Raji (cell line): Measurements from ENCODE around the gene ACAT2.

ENCODE experiments used
- POLR2A ChIP-seq: IDR thresholded peaks from 2 replicates; pipeline ENCODE4 v1.6.1; 2011; ENCODE audit warnings: low read depth, low read length, control low read depth; ENCODE audit not compliant: insufficient read depth

ACAT2 gene

DNA sequence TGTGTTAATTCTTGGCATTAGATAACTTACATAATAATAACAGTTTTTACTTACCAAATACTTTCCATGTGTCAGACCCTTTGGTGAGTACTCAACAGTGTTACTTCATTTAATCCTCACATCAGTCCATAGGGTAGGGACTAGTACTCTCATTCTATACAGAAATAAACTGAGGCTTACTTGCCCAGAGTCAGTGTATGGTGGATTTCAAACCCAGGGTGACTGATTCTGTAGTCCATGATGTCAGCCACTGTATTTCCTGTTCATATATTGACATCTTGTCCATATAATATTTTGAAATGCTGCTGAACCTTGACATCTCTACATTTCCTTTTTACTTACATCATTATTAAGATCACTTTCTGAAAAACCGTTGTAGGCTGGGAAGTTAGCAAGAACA is 35.7 kb downstream of the ACAT2 start:
- TF ChIP-seq POLR2A, result no peak

- TF ChIP-seq POLR2A, result no peak
These were observed 38.5 kb downstream of the ACAT2 start, which contains the start of gene PNLDC1 for GRCh38 chr6:159800141-159800865. TSS of gene PNLDC1 (plus strand) at chr6:159800276. CDS start at chr6:159800308, 32 bp downstream.

DNA sequence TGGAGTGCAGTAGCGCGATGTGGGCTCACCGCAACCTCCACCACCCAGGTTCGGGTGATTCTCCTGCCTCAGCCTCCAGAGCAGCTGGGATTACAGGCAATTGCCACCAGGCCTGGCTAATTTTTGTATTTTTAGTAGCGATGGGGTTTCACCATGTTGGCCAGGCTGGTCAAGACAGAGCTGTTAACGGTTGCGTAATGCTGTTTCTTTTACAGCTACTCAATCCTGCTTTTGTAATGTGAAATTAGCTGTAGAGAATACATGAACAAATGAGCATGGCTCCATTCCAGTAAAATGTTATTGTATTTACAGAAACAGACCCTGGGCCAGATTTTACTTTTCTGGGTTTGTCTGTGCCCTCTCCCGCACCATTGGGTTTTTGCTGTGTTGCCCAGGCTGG is 40.1 kb downstream of the ACAT2 start:
- TF ChIP-seq POLR2A, result no peak

DNA sequence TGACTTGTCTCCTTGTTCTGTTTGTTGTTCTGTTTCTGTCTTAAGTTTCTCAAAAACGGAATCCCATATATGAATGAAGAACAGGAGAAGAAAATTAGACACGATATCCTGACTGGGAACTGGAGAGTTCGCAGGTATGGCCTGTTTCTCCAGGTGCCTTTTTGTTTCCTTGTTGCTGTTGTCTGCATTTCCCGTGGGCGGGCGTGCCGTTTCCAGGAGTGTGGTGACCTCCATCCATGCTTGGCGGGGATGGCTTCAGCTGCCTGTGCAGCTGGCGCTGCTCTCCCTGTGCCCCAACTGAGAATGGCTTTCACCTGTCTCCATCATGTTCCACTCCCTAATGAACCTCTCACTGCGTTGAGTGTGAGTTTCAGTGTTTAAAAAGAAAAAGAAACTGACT is 42.7 kb downstream of the ACAT2 start:
- no peak for TF ChIP-seq POLR2A

GRCh38 chr6:159805440-159806020 is 43.7 kb downstream of the ACAT2 start:
- TF ChIP-seq POLR2A, result no peak

- TF ChIP-seq POLR2A, result no peak
These were observed 44.2 kb downstream of the ACAT2 start for GRCh38 chr6:159806021-159806458.

DNA sequence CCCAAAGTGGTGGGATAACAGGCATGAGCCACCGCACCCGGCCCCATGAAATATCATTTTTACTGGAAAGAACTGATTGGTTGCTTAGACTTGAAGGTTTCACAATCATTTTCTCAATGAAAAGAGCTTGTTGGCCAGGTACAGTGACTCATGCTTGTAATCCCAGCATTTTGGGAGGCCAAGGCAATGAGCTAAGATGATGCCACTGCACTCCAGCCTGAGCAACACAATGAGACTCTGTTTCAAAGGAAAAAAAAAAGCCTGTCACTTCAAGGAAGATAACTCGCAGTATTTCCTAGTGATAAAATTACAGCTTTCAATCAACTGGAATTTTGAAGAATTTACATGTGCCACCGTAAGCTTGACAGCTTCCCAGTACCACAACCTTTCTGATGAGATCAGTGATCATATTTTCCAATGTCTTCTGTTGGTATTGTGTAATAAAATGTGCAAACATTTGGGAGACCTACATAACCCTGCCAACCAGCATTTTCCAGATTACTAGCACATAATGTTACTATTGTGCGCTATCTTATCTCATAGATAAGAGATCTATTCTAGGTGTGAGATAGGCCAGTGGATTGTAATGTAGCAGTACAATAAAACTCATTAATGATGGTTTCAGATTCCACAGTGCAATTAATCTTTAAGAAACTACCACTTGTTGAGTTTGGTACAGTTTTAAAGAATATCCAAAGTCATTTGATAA is 45.5 kb downstream of the ACAT2 start:
- TF ChIP-seq POLR2A, result no peak

DNA sequence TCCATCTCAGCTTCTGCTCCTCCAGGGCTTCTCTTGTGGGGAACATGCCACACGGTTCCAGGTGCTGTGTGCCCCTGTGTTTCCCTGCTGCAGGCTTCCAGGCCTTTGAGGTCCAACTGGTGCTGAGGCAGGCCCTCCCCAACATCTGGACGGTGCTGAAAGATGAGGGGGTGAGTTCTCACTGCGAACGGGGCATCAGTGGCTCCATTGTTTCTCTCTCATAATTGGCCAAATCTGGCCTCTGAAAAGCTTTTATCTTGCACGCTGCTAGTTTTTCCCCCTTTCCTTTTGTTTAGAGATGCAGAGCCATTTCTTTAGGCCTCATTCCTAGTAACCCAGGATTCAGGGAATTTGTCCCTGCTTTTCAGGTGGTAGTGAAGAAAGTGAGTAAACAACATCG is 46.8 kb downstream of the ACAT2 start:
- no peak for TF ChIP-seq POLR2A

DNA sequence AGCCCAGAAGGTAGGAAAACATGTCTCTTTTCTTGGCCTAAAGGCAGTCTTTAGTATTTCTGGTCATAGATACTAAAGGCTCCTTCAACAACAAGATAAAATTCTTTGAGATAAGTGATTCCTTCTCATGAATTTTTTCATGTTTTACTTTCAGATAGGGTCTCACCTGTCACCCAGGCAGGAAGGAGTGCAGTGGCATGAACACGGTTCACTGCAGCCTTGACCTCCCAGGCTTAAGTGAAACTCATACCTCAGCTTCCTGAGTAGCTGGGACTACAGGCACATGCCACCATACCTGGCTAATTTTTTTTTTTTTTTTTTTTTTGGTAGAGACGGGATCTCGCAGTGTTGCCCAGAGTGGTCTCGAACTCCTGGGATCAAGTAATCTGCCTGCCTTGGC is 47.3 kb downstream of the ACAT2 start:
- TF ChIP-seq POLR2A, result no peak

DNA sequence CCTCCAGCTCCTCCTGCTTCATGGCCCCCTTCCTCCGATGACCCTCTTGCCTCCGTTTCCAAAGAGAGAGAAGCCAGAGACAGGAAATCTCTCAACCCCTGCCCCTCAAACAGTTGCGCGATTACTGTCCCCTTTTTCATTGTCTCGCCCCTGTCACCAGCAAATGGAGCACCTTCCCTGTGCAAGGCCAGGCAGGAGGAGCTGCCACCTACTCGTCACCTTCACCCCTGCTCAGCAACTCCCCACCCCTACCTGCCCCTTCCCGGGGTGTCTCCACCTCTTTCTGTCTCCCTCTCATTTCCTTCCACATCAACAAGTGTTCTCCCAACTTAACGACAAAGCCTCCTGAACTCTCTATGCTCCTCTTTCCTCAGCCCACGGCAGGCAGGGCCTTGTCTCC is 51.9 kb downstream of the ACAT2 start:
- TF ChIP-seq POLR2A, result no peak

DNA sequence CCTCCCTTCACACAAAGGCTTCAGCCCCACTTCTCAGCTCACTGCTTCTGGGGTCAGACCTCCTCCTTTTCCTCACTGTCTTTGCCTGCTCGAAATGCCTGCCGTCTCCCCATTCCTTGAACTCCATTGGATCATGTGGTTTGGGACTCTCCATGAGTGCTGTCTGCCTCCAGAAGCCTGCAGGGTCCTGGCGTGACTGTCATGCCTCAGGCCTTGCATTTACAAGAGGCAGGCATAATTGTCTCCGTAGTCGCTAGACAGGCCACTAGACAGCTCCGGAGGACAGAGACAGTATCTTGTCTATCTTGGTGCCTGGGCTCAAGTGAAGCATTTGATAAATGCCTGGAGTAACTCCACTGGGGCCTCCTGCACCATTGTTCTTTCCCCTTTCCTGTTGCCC is 53.6 kb downstream of the ACAT2 start:
- TF ChIP-seq POLR2A, result no peak

GRCh38 chr6:159817951-159818739 is 56.3 kb downstream of the ACAT2 start:
- no peak for TF ChIP-seq POLR2A

DNA sequence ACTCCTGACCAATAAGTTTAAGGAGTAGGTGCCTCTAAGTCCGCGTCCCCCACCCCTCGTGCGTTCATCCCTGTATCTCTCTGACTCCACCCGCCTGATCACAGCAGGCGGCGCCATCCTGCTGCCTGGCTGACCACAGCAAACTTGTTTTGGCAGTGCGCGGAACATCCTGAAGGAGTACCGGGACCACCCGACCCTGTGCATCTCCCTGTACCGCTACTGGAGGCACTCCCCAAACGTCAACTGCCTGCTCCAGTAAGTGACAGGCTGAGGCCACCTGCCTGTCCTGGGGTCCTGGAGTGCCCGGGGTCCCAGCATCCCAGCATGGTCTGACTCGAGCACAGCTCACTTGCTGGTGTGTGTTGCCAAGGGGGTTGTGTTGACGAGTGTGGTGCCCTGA is 57.3 kb downstream of the ACAT2 start:
- no peak for TF ChIP-seq POLR2A

DNA sequence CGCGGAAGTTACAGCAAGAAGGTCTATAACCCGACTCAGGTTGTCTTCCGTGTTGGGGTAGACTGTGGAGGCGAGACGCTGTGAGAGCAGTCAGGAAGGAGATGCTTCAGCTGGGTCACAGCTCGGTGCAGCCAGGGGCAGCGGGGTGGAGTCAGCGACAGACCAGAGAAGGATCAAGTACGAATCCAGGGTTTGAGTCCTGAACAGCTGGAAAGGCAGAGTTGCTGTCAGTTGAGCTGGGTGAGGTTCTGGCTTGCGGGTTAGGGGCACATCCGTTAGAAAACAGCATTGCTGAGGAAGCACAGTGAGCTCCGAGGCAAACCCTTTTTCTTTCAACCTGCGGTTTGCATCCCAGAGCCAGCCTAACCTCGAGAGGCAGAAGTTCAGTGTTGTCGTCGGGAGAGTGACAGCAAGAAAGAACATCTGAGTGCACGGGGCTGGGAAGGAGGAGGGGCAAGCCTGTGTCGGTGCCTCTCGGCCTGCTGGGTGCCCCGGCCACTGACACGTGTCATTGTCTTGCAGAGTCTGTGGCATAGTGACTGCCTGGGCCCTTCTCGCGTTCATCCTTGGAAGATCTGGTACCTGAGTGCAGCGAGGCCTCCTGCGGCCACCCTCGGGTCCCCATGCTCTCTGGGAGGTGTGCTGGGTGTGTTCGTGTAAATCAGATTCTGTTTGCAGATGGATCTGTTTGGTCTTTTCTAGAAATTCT is 58.2 kb downstream of the ACAT2 start:
- no peak for TF ChIP-seq POLR2A

- no peak for TF ChIP-seq POLR2A
These were observed 59.3 kb downstream of the ACAT2 start for GRCh38 chr6:159821122-159821521.

DNA sequence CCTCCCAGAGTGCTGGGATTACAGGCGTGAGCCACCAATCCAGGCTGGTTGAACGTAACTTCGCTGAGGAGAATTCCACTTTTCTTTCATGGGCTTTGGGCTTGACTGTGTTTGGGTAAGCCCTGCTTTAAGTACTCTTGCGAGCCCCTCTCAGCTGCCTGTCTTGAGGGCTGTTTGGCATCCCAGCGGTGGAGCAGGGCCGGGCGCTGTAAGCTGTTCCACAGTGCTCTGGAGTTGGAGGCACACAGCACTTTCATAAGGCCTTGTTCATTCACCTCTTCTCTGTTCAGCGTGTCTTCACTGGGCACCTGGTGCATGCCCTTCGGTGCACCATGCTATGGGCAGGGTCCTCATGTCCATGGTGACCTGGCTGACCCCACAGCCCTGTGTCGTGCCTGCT is 59.9 kb downstream of the ACAT2 start:
- no peak for TF ChIP-seq POLR2A
